Right forelimb (tissue), 1 donor: ENCODE measurements around the gene CRYBA2.
A peak's percentile ranks its signal among the peaks of the same experiment; 100 is the strongest.

Experiments used
- DNase-seq: peaks from one replicate; pipeline ENCODE4 v3.0.0-alpha.2; 2018

CRYBA2 gene

GRCh38 chr2:218981390-218981880, 11.8 kb downstream of the CRYBA2 start:
- DNase-seq: no peak

DNA sequence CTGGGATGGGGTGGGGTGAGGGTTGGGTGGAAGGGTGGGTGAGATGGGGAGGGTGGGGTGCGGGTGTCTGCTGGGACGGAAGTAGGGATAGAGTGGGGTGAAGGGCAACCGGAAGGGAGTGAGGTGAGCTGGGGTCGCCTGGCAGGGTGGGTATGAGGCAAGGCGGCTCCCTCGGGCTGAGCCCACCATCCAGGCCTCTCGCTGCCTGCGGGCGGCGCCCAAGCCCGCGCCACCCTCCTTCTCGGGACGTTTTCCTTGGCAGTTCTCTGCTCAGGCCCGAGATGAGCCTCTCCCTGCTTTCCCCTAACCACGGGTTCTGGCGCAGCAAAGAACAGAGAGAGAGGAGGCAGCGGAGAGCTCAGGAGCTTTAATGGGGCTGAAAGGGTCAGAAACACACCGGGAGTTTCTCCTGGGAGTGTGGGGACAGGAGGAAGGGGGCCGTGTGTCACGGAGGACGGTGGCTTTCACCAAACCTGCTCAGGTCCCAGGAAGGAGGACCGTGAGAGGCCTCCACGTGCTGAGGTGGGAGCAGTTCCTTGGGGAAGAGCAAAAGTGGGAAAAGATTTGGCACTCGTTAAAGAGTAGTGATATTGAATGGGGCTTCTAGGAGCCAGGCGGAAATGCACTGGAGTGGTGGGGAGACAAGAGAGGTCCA, 12.4 kb downstream of the CRYBA2 start:
- DNase-seq: no peak

DNA sequence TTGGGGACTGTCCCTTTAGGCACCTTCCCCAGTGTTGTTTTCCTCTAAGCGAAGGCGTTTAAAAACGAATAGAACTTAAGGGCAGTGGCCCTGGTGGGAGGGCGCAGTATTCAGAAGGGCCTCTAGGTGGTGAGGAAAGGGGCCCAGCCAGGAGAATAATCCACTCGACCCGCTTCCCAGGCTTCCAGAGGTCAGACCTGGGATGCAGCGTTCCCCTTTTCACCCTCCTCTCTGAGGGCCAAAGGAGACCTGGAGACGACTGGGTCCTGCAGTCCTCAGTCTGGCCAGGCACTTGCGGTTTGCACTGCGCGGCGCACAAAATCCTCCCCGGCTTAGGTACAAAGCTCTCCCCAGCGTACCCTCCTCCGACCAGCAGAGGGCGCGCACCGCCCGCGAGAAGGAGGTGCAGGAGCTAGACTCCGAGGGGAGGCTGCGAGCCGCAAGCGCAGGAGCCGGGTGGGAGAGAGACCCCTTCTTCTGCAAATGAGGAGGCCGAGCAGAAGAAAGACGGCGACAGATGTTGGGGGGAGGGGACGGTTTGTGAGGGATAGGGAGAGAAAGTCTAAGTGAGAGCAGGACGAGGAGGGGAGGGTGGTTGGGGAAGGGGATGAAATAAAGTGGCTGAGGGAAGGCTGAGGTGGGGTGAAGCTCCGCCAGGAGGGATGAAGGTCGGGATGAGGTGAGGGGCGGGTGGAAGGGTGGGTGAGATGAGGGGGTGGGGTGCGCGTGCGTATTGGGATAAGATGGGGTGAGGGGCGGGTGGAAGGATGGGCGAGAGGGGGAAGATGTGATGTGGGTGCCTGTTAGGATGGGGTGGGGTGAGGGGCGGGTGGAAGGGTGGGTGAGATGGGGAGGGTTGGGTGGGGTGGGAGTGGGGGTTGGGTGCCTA, 13.1 kb downstream of the CRYBA2 start:
- DNase-seq: peak; percentile 82

- no peak for DNase-seq
These were observed 18.0 kb downstream of the CRYBA2 start for GRCh38 chr2:218975060-218975777.

GRCh38 chr2:218970894-218971293, 22.3 kb downstream of the CRYBA2 start:
- no peak for DNase-seq

DNA sequence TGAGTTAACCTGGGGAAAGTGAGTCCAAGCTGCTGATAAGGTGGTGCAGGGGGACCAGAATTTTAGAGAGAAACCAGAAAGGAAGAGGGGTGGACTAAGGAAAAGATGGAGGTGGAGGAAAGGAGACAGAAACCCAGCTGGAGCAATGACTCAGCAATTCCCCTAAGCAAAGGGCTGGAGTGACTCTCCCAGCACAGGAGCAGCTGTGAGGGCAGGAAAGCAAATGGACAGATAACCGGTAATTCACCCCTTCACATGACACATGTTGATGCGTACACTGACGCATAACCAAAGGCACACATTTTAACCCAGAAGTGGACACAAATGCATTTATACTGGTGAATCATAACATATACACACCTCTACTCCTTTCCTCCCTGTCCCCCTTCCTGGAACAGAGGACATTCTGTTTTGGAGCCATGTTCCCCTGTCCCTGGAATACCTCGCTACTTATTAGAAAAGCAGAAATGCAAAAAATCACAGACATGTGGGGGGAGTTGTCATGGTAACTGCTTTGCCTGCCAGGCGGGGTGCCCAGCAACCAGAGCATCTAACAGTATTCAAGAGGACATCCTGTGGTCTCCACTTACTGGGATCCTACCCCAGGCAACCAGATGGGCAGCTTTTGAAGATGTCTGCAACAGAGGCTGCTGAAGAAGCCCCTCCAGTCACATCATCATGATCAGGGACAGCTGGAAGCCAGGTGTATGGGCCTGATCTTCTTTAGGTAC, 29.0 kb downstream of the CRYBA2 start:
- DNase-seq: no peak

- no peak for DNase-seq
These were observed 29.6 kb downstream of the CRYBA2 start for GRCh38 chr2:218963601-218964000.

DNA sequence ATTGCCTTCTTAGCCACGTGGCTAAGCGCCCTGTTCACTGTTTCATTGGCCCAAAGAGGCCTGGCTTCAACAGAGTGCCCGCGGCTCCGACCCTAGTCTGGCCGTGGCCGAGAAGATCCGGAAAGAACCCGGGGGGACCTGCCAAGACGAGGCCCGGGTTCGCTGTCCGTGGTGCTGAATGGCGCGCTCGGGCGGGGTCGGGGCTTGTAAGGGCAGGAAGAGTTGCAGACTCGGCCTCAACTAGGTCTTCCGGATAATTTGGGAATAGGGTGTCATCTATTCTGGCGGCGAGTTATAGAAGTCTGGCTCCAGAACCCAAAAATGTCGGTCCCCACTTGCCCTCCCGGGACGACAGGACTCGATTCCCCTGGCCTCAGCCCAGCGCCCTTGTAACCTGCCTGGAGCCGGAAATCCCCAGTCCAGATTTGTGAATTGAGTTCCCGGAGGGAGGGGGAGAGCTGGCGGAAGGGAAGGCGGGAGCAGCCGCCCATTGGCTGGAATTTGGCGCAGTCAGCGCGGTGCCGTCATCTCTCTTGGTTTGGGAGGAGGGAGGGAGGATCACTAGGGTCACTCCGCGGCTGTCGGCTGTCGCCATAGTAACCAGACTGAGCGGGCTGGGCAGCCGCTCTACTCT, 30.2 kb downstream of the CRYBA2 start:
- DNase-seq: peak; percentile 88

DNA sequence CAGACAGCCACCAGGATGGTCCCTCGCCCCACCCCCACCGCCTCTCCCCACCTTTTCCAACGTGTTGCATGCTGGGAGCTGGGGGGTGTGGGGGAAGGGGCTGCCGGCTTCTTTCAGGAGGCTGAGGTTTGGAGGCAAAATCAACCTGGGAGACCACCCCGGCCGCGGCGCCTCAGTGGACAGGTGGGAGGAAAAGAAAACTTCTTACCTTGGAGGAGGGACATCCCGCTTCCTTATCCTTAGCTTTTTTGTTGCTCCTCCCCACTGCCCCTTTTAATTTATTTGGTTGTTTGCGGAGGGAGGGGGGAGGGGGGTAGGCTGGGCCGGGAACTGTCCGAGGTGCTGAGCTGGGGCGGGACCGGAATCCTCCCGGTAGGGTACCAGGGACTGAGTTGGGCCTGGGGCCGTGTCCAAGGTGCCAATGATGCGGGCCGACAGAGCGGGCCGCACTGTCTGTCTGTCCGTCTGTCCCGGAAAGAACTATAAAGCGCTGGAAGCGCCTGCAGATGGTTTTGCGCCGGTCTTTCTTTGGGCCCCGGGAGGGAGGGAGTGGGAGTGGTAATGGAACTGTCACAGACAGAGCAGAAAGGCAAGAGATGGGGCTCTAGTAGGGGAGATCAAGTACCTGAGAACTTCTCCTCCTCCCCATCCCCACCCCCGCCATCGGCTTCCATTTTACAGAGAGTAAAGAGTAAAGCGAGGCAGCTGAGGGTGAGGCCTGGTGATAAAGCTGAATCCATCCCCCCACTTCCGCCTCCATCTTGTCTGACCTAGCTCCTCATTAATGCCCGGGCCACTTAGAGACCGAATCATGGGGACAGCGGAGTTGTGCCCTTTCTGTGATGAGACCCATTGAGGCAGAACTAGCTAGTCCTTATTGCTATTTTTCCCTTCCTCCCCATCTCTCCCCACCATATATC, 31.3 kb downstream of the CRYBA2 start:
- no peak for DNase-seq

DNA sequence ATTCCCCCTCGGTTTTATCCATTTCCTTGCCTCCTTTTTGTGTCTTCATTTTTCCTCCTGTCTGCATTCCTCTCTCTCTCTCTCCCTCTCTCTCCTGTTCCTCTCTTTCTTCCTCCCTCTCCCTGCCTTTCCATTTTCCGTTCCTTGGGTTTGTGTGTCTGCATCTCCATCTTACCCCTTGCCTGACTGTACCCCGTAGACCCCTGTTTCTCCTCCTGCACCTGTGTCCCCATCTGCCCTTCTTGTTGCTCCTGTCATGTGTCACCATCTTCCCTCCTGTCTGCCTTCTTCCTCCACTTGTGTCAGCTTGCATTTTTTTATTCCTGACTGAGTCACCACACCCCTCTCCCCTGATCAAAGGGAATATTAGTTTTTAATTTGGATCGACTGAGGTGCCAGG, 32.0 kb downstream of the CRYBA2 start:
- no peak for DNase-seq

GRCh38 chr2:218960309-218961165, 32.7 kb downstream of the CRYBA2 start:
- no peak for DNase-seq

- DNase-seq: no peak
These were observed 33.4 kb downstream of the CRYBA2 start for GRCh38 chr2:218959761-218960308.

DNA sequence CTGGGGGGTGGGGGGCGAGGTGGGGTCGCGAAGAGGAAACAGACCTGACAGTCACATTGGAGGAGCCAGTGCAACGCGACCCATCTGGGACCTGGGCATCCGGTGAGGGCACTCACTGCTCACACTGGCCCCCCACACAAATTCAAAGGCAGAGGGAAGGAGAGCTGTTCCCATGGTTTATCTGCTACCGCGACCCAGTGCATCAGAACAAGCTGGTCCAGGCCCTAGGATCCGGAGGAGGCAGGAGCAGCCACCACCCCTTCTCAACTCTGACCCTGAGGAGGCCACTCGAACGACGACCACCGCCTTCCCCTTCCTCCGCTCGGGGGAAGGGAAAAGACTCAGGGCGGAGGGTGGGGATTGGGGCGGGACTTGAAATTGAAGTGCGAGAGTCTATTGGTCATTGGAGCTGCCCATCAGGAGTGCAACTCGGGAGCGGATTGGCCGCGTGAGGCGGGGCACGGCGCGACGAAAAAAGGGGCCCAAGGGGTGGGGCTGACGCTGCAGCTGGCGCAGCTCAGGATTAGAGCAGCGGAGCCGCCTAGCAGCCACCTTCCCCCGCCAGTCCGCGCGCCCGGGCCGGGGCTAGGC, 34.0 kb downstream of the CRYBA2 start, which contains the start of gene CDK5R2:
Gene CDK5R2, plus strand, starts transcription at position 526 of the 591 bp plus-strand sequence. CDS start 155 bp downstream, outside the sequence.
- DNase-seq: peak; percentile 85

DNA sequence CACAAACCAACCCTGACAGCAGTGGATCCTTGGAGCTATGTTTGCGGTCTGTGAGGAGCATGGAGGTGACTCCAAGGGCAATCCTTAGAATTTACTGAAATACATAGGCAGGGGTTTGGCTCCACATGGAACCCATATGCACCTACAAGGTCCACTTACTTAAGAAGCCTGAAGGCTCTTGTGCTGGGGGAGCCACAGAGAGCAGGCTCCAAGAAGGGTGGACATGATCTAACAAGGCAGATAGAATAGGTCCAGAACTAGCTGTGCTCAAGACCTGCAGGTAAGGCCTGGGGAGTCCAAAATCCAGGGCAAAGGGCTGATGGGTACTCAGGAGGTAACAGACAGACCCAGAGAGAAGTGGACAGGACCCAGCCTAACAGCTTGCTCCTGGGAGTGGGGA, 34.9 kb downstream of the CRYBA2 start:
- no peak for DNase-seq

DNA sequence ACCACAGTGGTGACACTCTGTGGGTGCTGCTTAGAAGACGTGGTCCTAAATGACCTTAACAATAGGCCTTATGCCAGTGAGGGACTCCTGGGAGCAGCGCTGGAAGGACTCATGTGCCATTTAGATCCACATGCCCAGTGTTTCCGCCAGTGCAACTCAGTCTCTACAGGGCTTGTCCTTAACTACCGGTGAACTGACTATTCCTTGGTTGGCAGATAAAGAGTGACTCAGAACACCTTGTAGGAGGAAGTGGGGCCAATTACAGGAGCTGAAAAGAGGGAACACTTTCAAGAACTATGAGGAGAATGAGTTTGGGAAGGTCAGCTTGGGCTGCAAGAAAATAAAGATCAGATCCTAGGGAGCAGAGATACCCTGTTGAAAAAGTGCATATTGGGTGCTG, 35.6 kb downstream of the CRYBA2 start:
- DNase-seq: no peak

DNA sequence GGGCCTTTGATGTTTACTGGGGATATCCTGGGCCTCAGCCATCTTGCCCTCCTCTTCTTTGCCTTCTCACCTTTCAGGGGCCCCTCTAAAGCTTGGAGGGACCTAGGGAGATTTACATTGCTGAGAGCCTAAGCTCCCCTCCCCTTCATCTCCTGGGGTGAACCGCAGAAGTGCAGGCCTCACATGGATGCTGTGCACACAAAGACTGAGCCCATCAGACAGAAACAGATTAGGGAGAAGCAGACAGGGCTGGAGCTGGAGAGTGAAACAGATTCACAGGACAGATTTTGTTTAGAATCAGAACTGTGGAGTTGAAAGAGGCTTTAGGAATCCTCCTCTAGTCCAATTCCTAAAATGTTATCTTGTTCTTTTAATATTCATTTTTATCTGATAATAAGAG, 37.2 kb downstream of the CRYBA2 start:
- DNase-seq: no peak

- DNase-seq: no peak
These were observed 38.5 kb downstream of the CRYBA2 start for GRCh38 chr2:218954541-218955300.

DNA sequence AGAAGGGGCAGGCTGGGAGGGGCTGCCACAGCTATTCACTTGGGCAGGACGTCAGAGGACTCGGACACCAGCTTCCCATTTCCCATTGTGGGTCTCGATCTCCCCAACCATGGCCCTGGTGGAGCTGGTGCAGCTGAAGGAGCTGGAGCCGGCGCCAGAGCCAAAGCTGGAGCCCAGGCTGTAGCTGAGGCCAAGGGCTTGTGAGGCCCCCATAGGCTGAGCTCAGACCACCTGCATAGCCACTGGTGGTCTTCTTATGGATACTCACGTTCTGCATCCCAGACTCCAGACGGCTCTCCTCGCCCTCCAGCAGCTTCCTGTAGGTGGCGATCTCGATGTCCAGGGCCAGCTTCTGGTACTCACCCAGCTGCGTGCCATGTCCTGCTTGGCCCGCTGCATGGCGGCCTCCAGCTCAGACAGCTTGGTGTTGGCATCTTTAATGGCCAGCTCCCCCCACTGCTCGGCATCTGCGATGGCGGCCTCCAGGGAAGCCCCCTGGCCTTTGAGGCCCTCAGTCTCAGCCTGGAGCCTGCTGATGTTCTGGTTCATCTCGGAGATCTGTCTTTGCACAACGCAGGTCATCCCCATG, 39.8 kb downstream of the CRYBA2 start:
- DNase-seq: no peak
